Neuron (in vitro differentiated cells): ENCODE measurements around the gene GPR108.
"Not testable (repeated sequence)": the region's sequence is repeated elsewhere in the genome, so short reads cannot be mapped to it uniquely, and the experiment has no call there.

Source experiments
- H2AFZ ChIP-seq: one replicate; pipeline ENCODE4 v1.6.1; 2013; ENCODE audit warnings: low read depth, mild to moderate bottlenecking, inconsistent platforms, low read length, moderate library complexity
- H3K27me3 ChIP-seq: one replicate; pipeline ENCODE4 v1.6.1; 2013; ENCODE audit warnings: low read length; ENCODE audit not compliant: insufficient read depth
- H3K36me3 ChIP-seq: one replicate; pipeline ENCODE4 v1.6.1; 2013; ENCODE audit warnings: low read length; ENCODE audit not compliant: insufficient read depth
- H3K4me1 ChIP-seq: one replicate; pipeline ENCODE4 v1.6.1; 2013; ENCODE audit warnings: low read length; ENCODE audit not compliant: insufficient read depth
- H3K4me3 ChIP-seq: 2 replicates; pipeline ENCODE4 v1.5.1; 2013; ENCODE audit warnings: mild to moderate bottlenecking, low read length, moderate library complexity
- H3K9me3 ChIP-seq: one replicate; pipeline ENCODE4 v1.6.1; 2013; ENCODE audit warnings: low read length

Gene GPR108

DNA sequence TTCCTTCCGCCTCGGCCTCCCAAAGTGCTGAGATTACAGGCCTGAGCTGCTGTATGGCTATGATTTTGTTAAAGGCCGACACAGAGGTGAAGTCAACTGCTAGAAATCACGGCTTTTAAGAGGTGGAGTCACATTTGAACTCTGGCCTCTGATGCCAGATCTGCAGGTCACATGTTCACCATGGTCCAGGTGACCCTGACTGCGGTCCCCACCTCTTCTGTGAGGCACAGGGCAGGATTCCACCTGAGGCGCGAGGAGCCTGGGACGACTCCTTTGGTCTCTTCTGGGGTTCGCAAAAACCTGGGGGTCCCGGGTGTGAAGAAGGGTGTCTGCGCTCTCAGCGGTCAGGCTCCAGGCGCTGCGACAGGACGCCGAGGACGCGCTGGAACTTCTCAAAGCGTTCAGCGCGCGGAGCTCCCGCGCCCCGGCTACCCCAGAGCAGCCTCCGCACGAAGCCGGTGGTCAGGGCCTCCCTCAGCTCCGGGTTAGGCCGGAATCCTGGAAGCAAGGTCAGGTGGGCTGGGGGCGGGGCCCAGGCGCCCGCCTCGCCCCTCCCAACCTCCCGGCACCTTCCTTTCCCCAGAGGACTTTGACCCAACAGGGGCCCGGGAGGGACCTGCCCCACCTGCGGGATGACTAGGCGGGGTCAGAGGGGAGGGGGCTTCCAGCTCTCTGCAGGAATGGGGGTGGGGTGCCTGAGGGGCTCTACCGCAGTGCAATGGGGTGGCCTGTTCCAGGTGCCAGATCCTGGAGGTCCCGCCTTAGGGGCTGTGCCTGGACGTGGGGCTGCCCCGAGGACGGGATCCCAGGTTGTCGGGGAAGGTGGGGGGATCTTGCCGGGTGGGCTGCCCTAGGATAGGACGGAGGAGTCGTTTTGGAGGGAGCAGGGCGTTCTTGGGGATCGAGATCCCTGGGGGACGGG lies 15.1 kb upstream of the GPR108 start:
- Histone ChIP-seq H3K27me3 (no peaks in the 10 kb centered on the region), H3K9me3 (no peaks in the 10 kb centered on the region), H3K4me3 (no peak overlapping the region), H3K36me3 (peaks cover 24% of the 10 kb centered on the region), H3K4me1 (no peaks in the 10 kb centered on the region), H2AFZ (no peak overlapping the region)

- Histone ChIP-seq H3K4me1 (no peaks in the 10 kb centered on the region), H3K4me3 (no peak overlapping the region), H3K27me3 (no peaks in the 10 kb centered on the region), H3K9me3 (peaks cover 9% of the 10 kb centered on the region), H3K36me3 (peaks cover 36% of the 10 kb centered on the region), H2AFZ (no peak overlapping the region)
Measured at GRCh38 chr19:6751189-6751588, 13.8 kb upstream of the GPR108 start.

- no peak overlapping the region for H3K4me3 ChIP-seq
- H3K36me3 ChIP-seq, result peaks cover 38% of the 10 kb centered on the region
- H3K9me3 ChIP-seq, result peaks cover 11% of the 10 kb centered on the region
- no peaks in the 10 kb centered on the region for H3K4me1 ChIP-seq
- no peaks in the 10 kb centered on the region for H3K27me3 ChIP-seq
- H2AFZ ChIP-seq, result no peak overlapping the region
Measured at GRCh38 chr19:6750062-6750461, 12.7 kb upstream of the GPR108 start.

DNA sequence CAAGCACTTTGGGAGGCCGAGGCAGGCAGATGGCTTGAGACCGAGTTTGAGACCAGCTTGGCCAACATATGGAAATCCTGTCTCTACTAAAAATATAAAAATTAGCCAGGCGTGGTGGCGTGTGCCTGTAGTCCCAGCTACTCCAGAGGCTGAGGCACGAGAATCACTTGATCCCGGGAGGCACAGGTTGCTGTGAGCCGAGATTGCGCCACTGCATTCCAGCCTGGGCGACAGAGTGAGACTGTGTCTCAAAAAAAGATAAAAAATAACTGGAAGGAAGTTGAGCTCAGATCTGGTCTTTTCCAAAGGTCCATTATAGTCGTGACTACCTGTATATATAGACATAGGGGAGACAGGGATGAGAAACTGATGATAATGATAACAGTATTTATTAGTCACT lies 11.2 kb upstream of the GPR108 start:
- not testable (repeated sequence) for H3K4me3 ChIP-seq, H3K27me3 ChIP-seq, H2AFZ ChIP-seq
- Histone ChIP-seq H3K4me1 (peaks cover 12% of the 10 kb centered on the region), H3K9me3 (peaks cover 11% of the 10 kb centered on the region), H3K36me3 (peaks cover 42% of the 10 kb centered on the region)

DNA sequence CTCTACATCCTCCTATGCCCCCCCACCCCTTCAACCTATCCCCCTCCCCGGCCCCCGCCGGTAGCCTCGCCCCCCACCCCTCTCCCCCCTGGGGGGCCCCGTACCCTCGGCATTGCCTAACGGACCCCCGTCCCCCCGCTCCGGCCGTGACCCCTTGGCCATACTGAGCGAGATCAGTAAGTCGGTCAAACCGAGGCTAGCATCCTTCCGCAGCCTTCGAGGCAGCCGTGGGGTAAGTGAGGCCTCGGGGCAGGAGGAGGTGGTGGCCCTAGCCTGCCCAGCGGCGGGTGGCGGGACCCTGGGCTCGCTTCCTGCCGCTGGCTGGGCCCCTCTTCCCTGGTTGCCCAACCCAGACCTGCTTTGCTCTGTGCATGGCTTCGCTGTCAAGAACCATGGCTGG lies 8.6 kb upstream of the GPR108 start:
- Histone ChIP-seq H3K9me3 (peaks cover 11% of the 10 kb centered on the region), H3K4me1 (peaks cover 24% of the 10 kb centered on the region), H3K4me3 (no peak overlapping the region), H3K27me3 (no peaks in the 10 kb centered on the region), H2AFZ (no peak overlapping the region), H3K36me3 (peaks cover 34% of the 10 kb centered on the region)

DNA sequence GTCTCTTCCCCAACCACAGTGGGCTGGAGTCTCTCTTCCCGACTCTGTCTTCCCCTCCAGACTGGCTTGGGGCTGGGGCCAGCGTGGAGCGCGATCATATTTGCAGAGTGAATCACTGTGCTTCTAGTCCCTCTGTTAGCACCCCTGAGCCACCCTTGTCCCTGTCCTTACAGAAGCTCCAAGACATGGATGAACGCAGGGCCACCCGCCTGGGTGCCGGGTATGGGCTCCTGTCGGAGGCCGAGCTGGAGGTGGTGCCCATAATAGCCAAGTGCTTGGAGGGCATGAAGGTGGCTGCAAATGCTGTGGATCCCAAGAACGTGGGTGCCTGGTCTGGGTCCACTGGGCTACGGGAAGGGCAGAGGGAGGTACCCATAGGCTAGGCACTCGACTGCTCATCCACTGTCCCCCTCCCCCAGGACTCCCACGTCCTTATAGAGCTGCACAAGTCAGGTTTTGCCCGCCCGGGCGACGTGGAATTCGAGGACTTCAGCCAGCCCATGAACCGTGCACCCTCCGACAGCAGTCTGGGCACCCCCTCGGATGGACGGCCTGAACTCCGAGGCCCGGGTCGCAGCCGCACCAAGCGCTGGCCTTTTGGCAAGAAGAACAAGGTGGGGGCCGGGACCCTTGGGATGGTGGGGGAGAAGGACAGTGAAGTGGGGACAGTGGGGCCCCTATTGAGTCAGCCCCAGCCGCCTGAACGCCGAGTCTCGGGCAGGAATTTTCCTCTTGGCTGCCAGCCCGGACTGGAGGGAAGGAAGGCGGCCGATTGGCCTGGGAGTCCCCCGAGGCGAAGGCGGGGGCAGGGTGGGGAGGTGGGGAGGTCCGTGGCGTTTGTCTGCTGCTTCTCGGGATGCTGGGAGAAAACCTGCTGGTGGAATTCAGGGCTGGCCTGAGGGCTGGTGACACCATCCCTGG lies 7.3 kb upstream of the GPR108 start:
- H3K9me3 ChIP-seq, result peaks cover 11% of the 10 kb centered on the region
- no peaks in the 10 kb centered on the region for H3K27me3 ChIP-seq
- peaks cover 32% of the 10 kb centered on the region for H3K4me1 ChIP-seq
- H3K36me3 ChIP-seq, result peaks cover 29% of the 10 kb centered on the region
- no peak overlapping the region for H3K4me3 ChIP-seq
- no peak overlapping the region for H2AFZ ChIP-seq

- H3K27me3 ChIP-seq, result no peaks in the 10 kb centered on the region
- peaks cover 11% of the 10 kb centered on the region for H3K9me3 ChIP-seq
- H3K36me3 ChIP-seq, result peaks cover 25% of the 10 kb centered on the region
- H3K4me3 ChIP-seq, result no peak overlapping the region
- no peak overlapping the region for H2AFZ ChIP-seq
- peaks cover 36% of the 10 kb centered on the region for H3K4me1 ChIP-seq
Measured at GRCh38 chr19:6743714-6744380, 6.5 kb upstream of the GPR108 start.

GRCh38 chr19:6743066-6743465 lies 5.7 kb upstream of the GPR108 start:
- Histone ChIP-seq H3K27me3 (no peaks in the 10 kb centered on the region), H3K9me3 (peaks cover 11% of the 10 kb centered on the region), H3K36me3 (peaks cover 21% of the 10 kb centered on the region), H3K4me3 (no peak overlapping the region), H3K4me1 (peaks cover 43% of the 10 kb centered on the region), H2AFZ (no peak overlapping the region)

GRCh38 chr19:6740589-6741343 lies 3.4 kb upstream of the GPR108 start:
- H3K4me3 ChIP-seq, result peak overlapping the region; percentile 57

GRCh38 chr19:6739883-6740588 lies 2.7 kb upstream of the GPR108 start:
- Histone ChIP-seq H3K9me3 (no peaks in the 10 kb centered on the region), H2AFZ (no peak overlapping the region), H3K27me3 (no peaks in the 10 kb centered on the region), H3K4me1 (peaks cover 50% of the 10 kb centered on the region), H3K4me3 (peak overlapping the region; percentile 57), H3K36me3 (peaks cover 4% of the 10 kb centered on the region)

More at GRCh38 chr19:6740589-6741343, 3.4 kb upstream of the GPR108 start:
- peaks cover 48% of the 10 kb centered on the region for H3K4me1 ChIP-seq
- H3K36me3 ChIP-seq, result peaks cover 4% of the 10 kb centered on the region
- no peak overlapping the region for H2AFZ ChIP-seq
- no peaks in the 10 kb centered on the region for H3K9me3 ChIP-seq
- no peaks in the 10 kb centered on the region for H3K27me3 ChIP-seq

DNA sequence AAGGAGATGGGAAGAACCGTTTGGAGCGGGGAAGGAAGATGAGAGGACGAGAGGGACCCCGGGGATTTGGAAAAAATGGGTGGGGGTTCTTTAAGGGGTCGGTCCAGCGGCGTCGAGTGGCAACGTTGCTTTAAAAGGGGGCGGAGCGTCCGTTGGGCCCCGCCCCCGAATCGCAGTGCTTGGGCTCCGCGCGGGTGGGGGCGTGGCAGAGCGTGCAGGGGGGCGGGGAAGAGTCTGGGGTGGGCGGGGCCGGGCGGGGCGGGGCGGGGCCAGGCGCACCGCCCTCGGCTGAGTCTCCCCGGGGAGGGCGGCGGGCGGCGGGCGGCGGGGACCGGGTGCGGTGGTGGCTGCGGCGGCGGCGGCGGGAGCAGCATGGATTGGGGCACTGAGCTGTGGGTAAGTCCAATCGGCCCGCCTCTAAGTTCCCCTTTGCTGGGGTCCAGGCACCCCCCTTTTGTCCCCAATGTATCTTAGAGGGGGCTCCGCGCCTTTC lies 2.1 kb upstream of the GPR108 start, which contains the start of gene TRIP10:
TRIP10 (plus strand) TSS at position 291 of the 493 bp plus-strand sequence; CDS start at position 373, 82 bp downstream.
- H3K9me3 ChIP-seq, result no peaks in the 10 kb centered on the region
- no peaks in the 10 kb centered on the region for H3K27me3 ChIP-seq
- H3K4me3 ChIP-seq, result peak within 1 kb of the TSS; percentile 57
- peak within 1 kb of the TSS; percentile 33 for H2AFZ ChIP-seq
- peaks cover 47% of the 10 kb centered on the region for H3K4me1 ChIP-seq
- H3K36me3 ChIP-seq, result no peaks in the 10 kb centered on the region
